H9 (cell line): ENCODE measurements around the gene NEU3. TPM values are rescaled to one million over a fixed set of nuclear protein-coding genes. Genes with fewer than 3 reads are reported as not detected.

Experiments
- DNase-seq: peaks from one replicate; pipeline ENCODE4 v3.0.0-alpha.2; 2017
- H2AFZ ChIP-seq: one replicate; pipeline ENCODE4 v1.6.1; 2013; ENCODE audit warnings: mild to moderate bottlenecking, low read length, control low read depth, moderate library complexity
- H2AK5ac ChIP-seq: 2 replicates; pipeline ENCODE4 v1.6.1; 2013; ENCODE audit warnings: low read length, control low read depth, mixed read lengths; ENCODE audit not compliant: insufficient read length
- H2BK120ac ChIP-seq: one replicate; pipeline ENCODE4 v1.6.1; 2013; ENCODE audit warnings: low read depth, mild to moderate bottlenecking, low read length, control low read depth, inconsistent platforms; ENCODE audit not compliant: poor library complexity, severe bottlenecking
- H2BK12ac ChIP-seq: 2 replicates; pipeline ENCODE4 v1.6.1; 2013; ENCODE audit warnings: low read length, control low read depth, mixed read lengths, low read depth; ENCODE audit not compliant: insufficient read length
- H2BK15ac ChIP-seq: 2 replicates; pipeline ENCODE4 v1.6.1; 2013; ENCODE audit warnings: low read depth, low read length, control low read depth
- H2BK20ac ChIP-seq: one replicate; pipeline ENCODE4 v1.6.1; 2013; ENCODE audit warnings: low read depth, mild to moderate bottlenecking, low read length, control low read depth, inconsistent platforms; ENCODE audit not compliant: poor library complexity, severe bottlenecking
- H2BK5ac ChIP-seq: 2 replicates; pipeline ENCODE4 v1.6.1; 2013; ENCODE audit warnings: low read length, control low read depth, mixed read lengths; ENCODE audit not compliant: insufficient read length
- H3K14ac ChIP-seq: 2 replicates; pipeline ENCODE4 v1.6.1; 2013; ENCODE audit warnings: low read length, control low read depth; ENCODE audit not compliant: insufficient read depth
- H3K18ac ChIP-seq: 2 replicates; pipeline ENCODE4 v1.6.1; 2013; ENCODE audit warnings: low read depth, mild to moderate bottlenecking, mixed read lengths, low read length, control low read depth; ENCODE audit not compliant: insufficient read length
- H3K23ac ChIP-seq: 2 replicates; pipeline ENCODE4 v1.6.1; 2013; ENCODE audit warnings: low read length, control low read depth, mixed read lengths, low read depth; ENCODE audit not compliant: insufficient read length
- H3K23me2 ChIP-seq: 2 replicates; pipeline ENCODE4 v1.6.1; 2013; ENCODE audit warnings: low read depth, mild to moderate bottlenecking, mixed read lengths, low read length, control low read depth; ENCODE audit not compliant: insufficient read length, poor library complexity, severe bottlenecking
- H3K27ac ChIP-seq: 2 replicates; pipeline ENCODE4 v1.5.1; 2013; ENCODE audit warnings: low read length, control low read depth, mixed read lengths, low read depth; ENCODE audit not compliant: insufficient read length
- H3K27me3 ChIP-seq: 2 replicates; pipeline ENCODE4 v1.6.1; 2013; ENCODE audit warnings: low read length, control low read depth, inconsistent platforms; ENCODE audit not compliant: insufficient read depth
- H3K4ac ChIP-seq: 2 replicates; pipeline ENCODE4 v1.6.1; 2013; ENCODE audit warnings: low read depth, mild to moderate bottlenecking, control low read depth, inconsistent platforms, low read length, moderate library complexity
- H3K4me1 ChIP-seq: 2 replicates; pipeline ENCODE4 v1.6.1; 2013; ENCODE audit warnings: low read length, control low read depth, inconsistent platforms; ENCODE audit not compliant: insufficient read depth
- H3K4me2 ChIP-seq: 2 replicates; pipeline ENCODE4 v1.6.1; 2013; ENCODE audit warnings: low read length, control low read depth, mixed read lengths; ENCODE audit not compliant: insufficient read length, insufficient read depth
- H3K56ac ChIP-seq: 2 replicates; pipeline ENCODE4 v1.6.1; 2013; ENCODE audit warnings: low read depth, mild to moderate bottlenecking, mixed read lengths, low read length, control low read depth; ENCODE audit not compliant: insufficient read length
- H3K79me1 ChIP-seq: 2 replicates; pipeline ENCODE4 v1.6.1; 2013; ENCODE audit warnings: low read depth, mild to moderate bottlenecking, moderate library complexity, low read length, control low read depth, inconsistent platforms; ENCODE audit not compliant: insufficient read depth, poor library complexity, severe bottlenecking
- H3K79me2 ChIP-seq: 2 replicates; pipeline ENCODE4 v1.6.1; 2013; ENCODE audit warnings: low read length, control low read depth, inconsistent platforms; ENCODE audit not compliant: insufficient read depth
- H3K9ac ChIP-seq: 2 replicates; pipeline ENCODE4 v1.6.1; 2013; ENCODE audit warnings: low read length, control low read depth, mixed read lengths; ENCODE audit not compliant: insufficient read length; ENCODE audit errors: extremely low read depth
- H3K9me3 ChIP-seq: one replicate; pipeline ENCODE4 v1.6.1; 2013; ENCODE audit warnings: low read depth, low read length, inconsistent platforms; ENCODE audit not compliant: control insufficient read depth
- H3T11ph ChIP-seq: one replicate; pipeline ENCODE4 v1.6.1; 2013; ENCODE audit warnings: mild to moderate bottlenecking, low read length, control low read depth, inconsistent platforms
- H4K20me1 ChIP-seq: one replicate; pipeline ENCODE4 v1.6.1; 2013; ENCODE audit not compliant: control insufficient read depth, insufficient read length, insufficient read depth
- H4K5ac ChIP-seq: 2 replicates; pipeline ENCODE4 v1.6.1; 2013; ENCODE audit warnings: low read depth, mild to moderate bottlenecking, mixed read lengths, low read length, control low read depth; ENCODE audit not compliant: insufficient read length
- H4K8ac ChIP-seq: replicated peaks from 2 replicates; pipeline ENCODE4 v1.6.1; 2013; ENCODE audit warnings: low read length, control low read depth, mixed read lengths, low read depth; ENCODE audit not compliant: insufficient read length
- H4K91ac ChIP-seq: 2 replicates; pipeline ENCODE4 v1.6.1; 2013; ENCODE audit warnings: low read depth, mild to moderate bottlenecking, moderate library complexity, mixed read lengths, low read length, control low read depth; ENCODE audit not compliant: insufficient read length
- H3K27ac Mint-ChIP-seq, 3 experiments: 2 replicates in 2 of 3; 3 replicates in 1 of 3; pipeline ENCODE4 v1.8.0; 2020 to 2021; ENCODE audit warnings: mixed read lengths in 3 of 3, mild to moderate bottlenecking in 1 of 3, moderate library complexity in 1 of 3
- H3K27me3 Mint-ChIP-seq: 2 replicates; pipeline ENCODE4 v1.8.0; 2021; ENCODE audit warnings: low read depth, mild to moderate bottlenecking, moderate library complexity, mixed read lengths
- H3K36me3 Mint-ChIP-seq, 3 experiments: 2 replicates in 2 of 3; 3 replicates in 1 of 3; pipeline ENCODE4 v1.8.0; 2020 to 2021; ENCODE audit warnings: low read depth in 3 of 3, mixed read lengths in 3 of 3; ENCODE audit not compliant: insufficient read depth in 1 of 3
- H3K4me1 Mint-ChIP-seq, 2 experiments: 2 replicates each; pipeline ENCODE4 v1.8.0; 2020; ENCODE audit warnings: mixed read lengths in 2 of 2
- H3K4me3 Mint-ChIP-seq, 2 experiments: 2 replicates in 1 of 2; 3 replicates in 1 of 2; pipeline ENCODE4 v1.8.0; 2020 to 2021; ENCODE audit warnings: mild to moderate bottlenecking in 2 of 2, mixed read lengths in 2 of 2, moderate library complexity in 1 of 2
- H3K9me3 Mint-ChIP-seq, 2 experiments: 2 replicates in 1 of 2; 3 replicates in 1 of 2; pipeline ENCODE4 v1.8.0; 2020; ENCODE audit warnings: mild to moderate bottlenecking in 2 of 2, mixed read lengths in 2 of 2, moderate library complexity in 1 of 2
- CTCF ChIP-seq: fragments of 200-600 bp; sonication (generic); conservative IDR thresholded peaks from 3 replicates; pipeline ENCODE4 v1.8.0; 2021; ENCODE audit warnings: antibody characterized with exemption, mild to moderate bottlenecking
- WGBS: extraction: QIAGEN DNeasy Blood & Tissue Kit; methylation state at CpG from one replicate; pipeline ENCODE4 v1.1.7; 2013; ENCODE audit warnings: missing lambda C conversion rate, low lambda C conversion rate, mixed read lengths; ENCODE audit not compliant: insufficient read length; ENCODE audit errors: extremely low coverage; 5-methylcytosine and 5-hydroxymethylcytosine counted together
- total RNA-seq: library from RNA; stranded (reverse); gene quantifications from 2 replicates; pipeline ENCODE4 v1.2.1, GENCODE V29; 2021

Gene NEU3
- total RNA-seq, 1 experiment from 2014 or later: 15.9 TPM

GRCh38 chr11:74952752-74953151 lies 36.0 kb upstream of the NEU3 start:
- peaks cover 5% of the 10 kb centered on the region for H3K23me2 ChIP-seq
- no peak overlapping the region for H3K27ac ChIP-seq
- no peak overlapping the region for H2BK15ac ChIP-seq
- no CpG with 5 or more reads among the region's 2 CpGs for WGBS
- H2BK20ac ChIP-seq: no peak overlapping the region
- Mint-ChIP-seq H3K36me3 (peaks cover 0 to 17% (median 6%) of the 10 kb centered on the region in 3 experiments; a peak in 5 of 7 replicates), H3K27me3 (no peaks in the 10 kb centered on the region), H3K9me3 (no peaks in the 10 kb centered on the region; a peak in 1 of 5 replicates), H3K27ac (no peak overlapping the region), H3K4me1 (peaks cover 15 to 16% of the 10 kb centered on the region in 2 experiments), H3K4me3 (no peak overlapping the region)
- no peak overlapping the region for H3K18ac ChIP-seq
- no peak overlapping the region for H2BK5ac ChIP-seq
- H3K4me2 ChIP-seq: no peak overlapping the region
- no peak overlapping the region for H2AK5ac ChIP-seq
- H4K91ac ChIP-seq: no peak overlapping the region
- H3T11ph ChIP-seq: no peak overlapping the region
- H3K56ac ChIP-seq: no peak overlapping the region
- no peak overlapping the region for H3K14ac ChIP-seq
- no peak overlapping the region for H2AFZ ChIP-seq
- no peak overlapping the region for H3K23ac ChIP-seq
- H4K20me1 ChIP-seq: no peaks in the 10 kb centered on the region
- H4K5ac ChIP-seq: no peak overlapping the region
- H2BK12ac ChIP-seq: no peak overlapping the region
- H3K79me1 ChIP-seq: peaks cover 8% of the 10 kb centered on the region
- H4K8ac ChIP-seq: no peak overlapping the region
- no peak overlapping the region for H3K4ac ChIP-seq
- DNase-seq: no peak
- no peak overlapping the region for H2BK120ac ChIP-seq
- no peak overlapping the region for H3K9ac ChIP-seq
- H3K27me3 ChIP-seq: no peaks in the 10 kb centered on the region
- H3K9me3 ChIP-seq: no peaks in the 10 kb centered on the region
- TF ChIP-seq CTCF: no peak
- H3K79me2 ChIP-seq: peaks cover 28% of the 10 kb centered on the region
- no peaks in the 10 kb centered on the region for H3K4me1 ChIP-seq
